GM23248 (cell line): ENCODE results near the gene ERICH3.

Experiments
- EZH2 ChIP-seq: fragments of 200-600 bp; sonication (generic); IDR thresholded peaks from 2 replicates; pipeline ENCODE4 v1.6.1; 2018; ENCODE audit warnings: antibody characterized with exemption, mild to moderate bottlenecking; ENCODE audit not compliant: insufficient read depth, poor library complexity, severe bottlenecking
- EZH2phosphoT487 ChIP-seq: fragments of 200-600 bp; sonication (generic); IDR thresholded peaks from 2 replicates; pipeline ENCODE4 v1.6.1; 2018; ENCODE audit warnings: antibody characterized with exemption, moderate library complexity, mild to moderate bottlenecking, low read depth; ENCODE audit not compliant: insufficient read depth

DNA sequence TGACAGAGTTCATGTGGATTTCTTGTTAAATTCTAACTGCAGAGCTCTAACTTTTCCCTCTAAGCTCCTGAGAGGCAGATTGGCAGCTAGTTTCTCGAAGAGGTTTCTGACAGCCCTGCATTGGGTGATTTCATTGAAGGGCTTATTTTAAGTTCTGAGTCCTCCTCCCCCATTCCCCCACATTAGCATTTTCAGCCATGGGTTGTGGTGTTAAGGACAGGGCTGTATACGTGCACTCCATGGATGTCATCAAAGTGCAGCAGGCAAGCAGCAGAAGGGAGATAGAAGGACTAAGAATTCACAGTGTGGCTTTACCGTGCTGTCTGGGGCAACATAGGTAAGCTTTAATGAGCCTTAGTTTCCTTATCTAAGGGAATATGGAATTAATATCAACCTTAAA is 40.3 kb upstream of the ERICH3 start:
- TF ChIP-seq EZH2phosphoT487 (no peak), EZH2 (no peak)
